ENCODE data around the gene TREX2. TPM values are rescaled to one million over a fixed set of nuclear protein-coding genes. Genes with fewer than 3 reads are reported as not detected.
"Not testable (repeated sequence)": the region's sequence is repeated elsewhere in the genome, so short reads cannot be mapped to it uniquely, and the experiment has no call there.

Gene TREX2
- total RNA-seq, 1 experiment from 2014 or later = 1.1 TPM

- no peak overlapping the region for H3K27ac Mint-ChIP-seq
- H3K9me3 Mint-ChIP-seq = peaks cover 63 to 81% of the 10 kb centered on the region in 2 experiments
- Histone ChIP-seq H3K79me2 (ENCODE audit: insufficient read depth, low read length) (no peaks in the 10 kb centered on the region), H4K8ac (replicated peaks; ENCODE audit: insufficient read length, low read depth, low read length) (no peak overlapping the region), H3K27me3 (ENCODE audit: insufficient read depth, low read length) (no peaks in the 10 kb centered on the region), H3K9ac (ENCODE audit: extremely low read depth, insufficient read length, low read length) (no peak overlapping the region), H3K9me3 (ENCODE audit: control insufficient read depth, low read depth, low read length) (peaks cover 16% of the 10 kb centered on the region), H2BK12ac (ENCODE audit: insufficient read length, low read depth, low read length) (no peak overlapping the region), H4K5ac (ENCODE audit: insufficient read length, low read depth, low read length) (no peak overlapping the region), H3K23me2 (ENCODE audit: insufficient read length, low read depth, low read length, poor library complexity, severe bottlenecking) (no peaks in the 10 kb centered on the region), H2BK20ac (ENCODE audit: low read depth, low read length, poor library complexity, severe bottlenecking) (no peak overlapping the region), H3K23ac (ENCODE audit: insufficient read length, low read depth, low read length) (no peak overlapping the region), H2BK120ac (ENCODE audit: low read depth, low read length, poor library complexity, severe bottlenecking) (no peak overlapping the region), H2BK5ac (ENCODE audit: insufficient read length, low read length) (no peak overlapping the region), H3K4me1 (ENCODE audit: insufficient read depth, low read length) (no peaks in the 10 kb centered on the region), H2BK15ac (ENCODE audit: low read depth, low read length) (no peak overlapping the region), H2AK5ac (ENCODE audit: insufficient read length, low read length) (no peak overlapping the region), H3K14ac (ENCODE audit: insufficient read depth, low read length) (no peak overlapping the region), H3K79me1 (ENCODE audit: insufficient read depth, low read depth, low read length, poor library complexity, severe bottlenecking) (no peaks in the 10 kb centered on the region), H2AFZ (ENCODE audit: low read length) (no peak overlapping the region), H3K18ac (ENCODE audit: insufficient read length, low read depth, low read length) (no peak overlapping the region), H4K91ac (ENCODE audit: insufficient read length, low read depth, low read length) (no peak overlapping the region), H4K20me1 (ENCODE audit: control insufficient read depth, insufficient read depth, insufficient read length) (no peaks in the 10 kb centered on the region), H3T11ph (ENCODE audit: low read length) (no peak overlapping the region), H3K4ac (ENCODE audit: low read depth, low read length) (no peak overlapping the region), H3K27ac (ENCODE audit: insufficient read length, low read depth, low read length) (no peak overlapping the region), H3K56ac (ENCODE audit: insufficient read length, low read depth, low read length) (no peak overlapping the region), H3K4me2 (ENCODE audit: insufficient read depth, insufficient read length, low read length) (no peak overlapping the region)
- TF ChIP-seq, protein P1, sequence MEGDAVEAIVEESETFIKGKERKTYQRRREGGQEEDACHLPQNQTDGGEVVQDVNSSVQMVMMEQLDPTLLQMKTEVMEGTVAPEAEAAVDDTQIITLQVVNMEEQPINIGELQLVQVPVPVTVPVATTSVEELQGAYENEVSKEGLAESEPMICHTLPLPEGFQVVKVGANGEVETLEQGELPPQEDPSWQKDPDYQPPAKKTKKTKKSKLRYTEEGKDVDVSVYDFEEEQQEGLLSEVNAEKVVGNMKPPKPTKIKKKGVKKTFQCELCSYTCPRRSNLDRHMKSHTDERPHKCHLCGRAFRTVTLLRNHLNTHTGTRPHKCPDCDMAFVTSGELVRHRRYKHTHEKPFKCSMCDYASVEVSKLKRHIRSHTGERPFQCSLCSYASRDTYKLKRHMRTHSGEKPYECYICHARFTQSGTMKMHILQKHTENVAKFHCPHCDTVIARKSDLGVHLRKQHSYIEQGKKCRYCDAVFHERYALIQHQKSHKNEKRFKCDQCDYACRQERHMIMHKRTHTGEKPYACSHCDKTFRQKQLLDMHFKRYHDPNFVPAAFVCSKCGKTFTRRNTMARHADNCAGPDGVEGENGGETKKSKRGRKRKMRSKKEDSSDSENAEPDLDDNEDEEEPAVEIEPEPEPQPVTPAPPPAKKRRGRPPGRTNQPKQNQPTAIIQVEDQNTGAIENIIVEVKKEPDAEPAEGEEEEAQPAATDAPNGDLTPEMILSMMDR (conservative IDR thresholded peaks at IDR 0.05) = no peak
- no peaks in the 10 kb centered on the region for H3K4me1 Mint-ChIP-seq
- H3K4me3 Mint-ChIP-seq = no peak overlapping the region
- H3K36me3 Mint-ChIP-seq (ENCODE audit: insufficient read depth in 1 of 3, low read depth in 3 of 3) = peaks cover 6 to 15% (median 7%) of the 10 kb centered on the region in 3 experiments
- no peak for DNase-seq
- WGBS (ENCODE audit: extremely low coverage, insufficient read length, low lambda C conversion rate) = no CpG with 5 or more reads among the region's 5 CpGs
- H3K27me3 Mint-ChIP-seq (ENCODE audit: low read depth) = peaks cover 42% of the 10 kb centered on the region
Observed at GRCh38 chrX:153405426-153405825, 40.4 kb downstream of the TREX2 start.

- not testable (repeated sequence) for H3K14ac ChIP-seq (ENCODE audit: insufficient read depth, low read length); H2BK15ac ChIP-seq (ENCODE audit: low read depth, low read length); H3K23me2 ChIP-seq (ENCODE audit: insufficient read length, low read depth, low read length, poor library complexity, severe bottlenecking); H3K27ac Mint-ChIP-seq; H3K4ac ChIP-seq (ENCODE audit: low read depth, low read length); H4K20me1 ChIP-seq (ENCODE audit: control insufficient read depth, insufficient read depth, insufficient read length); H4K91ac ChIP-seq (ENCODE audit: insufficient read length, low read depth, low read length); H2AFZ ChIP-seq (ENCODE audit: low read length); DNase-seq; H2BK20ac ChIP-seq (ENCODE audit: low read depth, low read length, poor library complexity, severe bottlenecking); H3K18ac ChIP-seq (ENCODE audit: insufficient read length, low read depth, low read length); H3K79me2 ChIP-seq (ENCODE audit: insufficient read depth, low read length); H2BK120ac ChIP-seq (ENCODE audit: low read depth, low read length, poor library complexity, severe bottlenecking); H3K27ac ChIP-seq (ENCODE audit: insufficient read length, low read depth, low read length); H3K56ac ChIP-seq (ENCODE audit: insufficient read length, low read depth, low read length); H2BK12ac ChIP-seq (ENCODE audit: insufficient read length, low read depth, low read length); H4K5ac ChIP-seq (ENCODE audit: insufficient read length, low read depth, low read length); H3K23ac ChIP-seq (ENCODE audit: insufficient read length, low read depth, low read length); H3K27me3 ChIP-seq (ENCODE audit: insufficient read depth, low read length); H2AK5ac ChIP-seq (ENCODE audit: insufficient read length, low read length); H3K79me1 ChIP-seq (ENCODE audit: insufficient read depth, low read depth, low read length, poor library complexity, severe bottlenecking); H3K9ac ChIP-seq (ENCODE audit: extremely low read depth, insufficient read length, low read length); H3K4me1 Mint-ChIP-seq; H3K4me3 Mint-ChIP-seq; H4K8ac ChIP-seq (replicated peaks; ENCODE audit: insufficient read length, low read depth, low read length); H3T11ph ChIP-seq (ENCODE audit: low read length); H2BK5ac ChIP-seq (ENCODE audit: insufficient read length, low read length); H3K4me2 ChIP-seq (ENCODE audit: insufficient read depth, insufficient read length, low read length); H3K4me1 ChIP-seq (ENCODE audit: insufficient read depth, low read length)
- Mint-ChIP-seq H3K9me3 (peaks cover 64 to 80% of the 10 kb centered on the region in 2 experiments), H3K36me3 (ENCODE audit: insufficient read depth in 1 of 3, low read depth in 3 of 3) (peaks cover 6 to 15% (median 7%) of the 10 kb centered on the region in 3 experiments), H3K27me3 (ENCODE audit: low read depth) (peaks cover 39% of the 10 kb centered on the region)
- H3K9me3 ChIP-seq (ENCODE audit: control insufficient read depth, low read depth, low read length) = peaks cover 16% of the 10 kb centered on the region
- no CpG with 5 or more reads among the region's 5 CpGs for WGBS (ENCODE audit: extremely low coverage, insufficient read length, low lambda C conversion rate)
Observed at GRCh38 chrX:153404333-153404732, 41.5 kb downstream of the TREX2 start.

All from H9 (cell line).